NCI-H774 (cell line): ENCODE measurements around the gene GLDN.
"Not testable (repeated sequence)": the region's sequence is repeated elsewhere in the genome, so short reads cannot be mapped to it uniquely, and the experiment has no call there.

Source experiments
- DNase-seq: peaks from one replicate; lab custom pipeline; 2025; lab: John Stamatoyannopoulos, UW

Gene GLDN

DNA sequence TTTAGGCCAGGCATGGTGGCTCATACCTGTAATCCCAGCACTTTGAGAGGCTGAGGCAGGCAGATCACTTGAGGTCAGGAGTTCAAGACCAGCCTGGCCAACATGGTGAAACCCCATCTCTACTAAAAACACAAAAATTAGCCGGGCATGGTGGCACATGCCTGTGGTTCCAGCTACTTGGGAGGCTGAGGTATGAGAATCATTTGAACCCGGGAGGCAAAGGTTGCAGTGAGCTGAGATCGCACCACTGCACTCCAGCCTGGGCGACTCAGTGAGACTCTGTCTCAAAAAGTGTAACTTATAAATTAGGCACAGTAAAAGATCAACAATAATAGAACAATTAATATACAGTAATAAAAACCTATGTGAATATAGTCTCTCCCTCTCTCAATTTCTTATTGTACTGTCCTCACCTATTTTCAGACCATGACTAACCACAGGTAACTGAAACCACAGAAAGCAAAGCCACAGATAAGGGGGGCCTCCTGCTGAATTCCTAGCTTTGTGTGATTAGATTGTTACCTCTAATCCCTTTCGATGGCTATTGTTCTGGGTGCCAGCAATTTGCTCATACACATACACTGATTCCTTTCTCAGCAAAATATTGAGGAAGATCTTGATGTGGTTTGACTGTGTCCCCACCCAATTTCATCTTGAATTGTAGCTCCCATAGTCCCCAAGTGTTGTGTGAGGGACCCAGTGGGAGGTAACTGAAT lies 104.7 kb downstream of the GLDN start:
- not testable (repeated sequence) for DNase-seq

DNA sequence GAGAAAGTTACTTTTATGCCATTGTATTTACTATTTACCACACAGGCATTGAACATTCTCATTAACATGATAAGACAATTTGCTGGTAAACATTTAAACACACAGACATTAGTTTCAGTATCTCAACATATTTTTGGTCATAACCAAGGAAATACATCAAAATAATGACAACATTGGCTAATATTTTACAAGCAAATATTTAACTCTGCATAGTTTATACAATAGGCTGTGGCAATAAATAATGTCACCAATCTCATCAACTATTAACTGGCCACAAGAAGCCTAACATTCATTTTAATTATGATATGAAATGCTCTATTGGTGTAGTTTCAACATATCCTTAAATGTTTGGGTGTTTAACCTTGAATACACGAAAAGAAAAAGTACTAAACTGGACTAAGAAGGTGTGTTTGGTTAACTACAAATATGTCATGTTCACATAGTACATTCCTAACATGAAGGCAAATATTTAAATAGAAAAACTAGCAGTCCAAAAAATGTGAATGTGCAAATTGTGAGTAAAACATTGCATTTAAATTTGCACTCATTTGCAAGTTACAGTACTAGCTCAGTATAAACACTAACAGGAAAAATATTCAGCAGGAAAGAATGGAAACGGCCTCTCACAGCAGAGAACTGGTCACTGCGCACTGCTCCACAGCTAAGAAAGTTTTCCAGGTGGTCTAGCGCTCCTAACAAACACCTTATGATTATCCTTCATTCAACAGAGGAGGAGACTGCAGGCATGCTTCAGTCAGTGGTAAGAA lies 106.6 kb downstream of the GLDN start:
- DNase-seq = no peak

DNA sequence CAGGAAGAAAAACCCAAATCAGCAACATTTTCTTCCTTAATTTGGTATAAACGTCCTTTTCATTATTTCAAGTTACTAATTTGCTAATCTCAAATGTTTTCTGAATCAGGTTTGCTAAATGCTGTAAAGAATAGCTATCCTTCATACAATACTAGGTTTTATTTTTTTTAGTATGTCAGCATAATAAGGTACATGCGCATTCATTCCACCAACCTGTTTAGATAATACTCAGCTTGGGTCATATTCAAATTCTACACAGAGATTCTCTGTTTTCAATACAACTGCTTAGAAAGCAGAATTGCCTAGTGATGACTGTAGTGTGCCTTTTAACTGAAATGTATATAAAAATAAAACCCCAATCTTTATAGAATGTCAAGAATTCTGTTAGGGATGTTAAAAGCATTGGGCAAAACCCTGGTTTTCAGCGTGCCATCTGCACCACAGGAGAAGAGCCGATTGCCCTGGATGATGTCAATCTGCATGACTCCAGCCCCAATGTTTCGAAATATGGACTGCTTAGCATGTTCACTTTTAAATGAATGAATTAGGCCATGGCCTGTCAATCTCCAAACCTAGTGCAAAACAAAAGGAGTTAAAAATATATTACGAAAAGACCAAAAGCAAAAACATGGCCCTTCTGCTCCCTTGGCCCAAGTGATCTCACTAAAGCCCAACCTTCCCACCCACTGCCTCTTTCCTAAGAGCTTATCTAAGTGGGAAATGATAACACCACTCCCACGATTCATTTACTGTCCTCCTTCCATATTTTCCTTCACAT lies 107.4 kb downstream of the GLDN start:
- DNase-seq = no peak

DNA sequence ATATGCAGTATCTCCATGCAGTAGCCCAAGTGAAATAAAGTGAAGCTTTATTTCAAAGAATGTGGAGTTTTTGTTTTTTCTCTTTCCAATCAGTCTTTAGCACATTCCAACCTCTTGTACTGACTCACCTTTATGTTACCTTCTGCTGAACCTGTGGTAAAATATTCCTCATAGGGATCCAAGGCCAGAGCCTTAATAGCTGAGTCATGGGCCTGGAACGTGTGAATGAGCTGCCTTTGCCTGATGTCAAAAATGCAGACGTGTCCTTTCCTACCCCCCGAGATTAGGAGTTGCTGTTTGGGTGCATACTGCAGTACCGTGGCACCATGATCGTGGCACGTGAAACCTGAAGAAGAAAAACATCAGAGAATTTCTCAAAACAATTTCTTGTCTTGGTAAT lies 108.5 kb downstream of the GLDN start:
- no peak for DNase-seq
